Caco-2 (cell line): ENCODE results near the gene IFITM5. TPM values are rescaled to one million over a fixed set of nuclear protein-coding genes. Genes with fewer than 3 reads are reported as not detected.
"Not testable (repeated sequence)": the region's sequence is repeated elsewhere in the genome, so short reads cannot be mapped to it uniquely, and the experiment has no call there.

Experiments
- BruUV-seq: library from RNA; stranded (reverse); fragments of 400-500 nt; replicated peaks from 2 replicates; lab custom pipeline; 2021; lab: Mats Ljungman, UMichigan
- CTCF ChIA-PET: fragments of 300-600 bp; sonication (Branson Sonifier 250); formaldehyde crosslinking; loops from one replicate; lab custom pipeline; 2022; ENCODE audit warnings: antibody characterized with exemption; lab: Charles Lee
- POLR2A ChIA-PET: fragments of 300-600 bp; sonication (Branson Sonifier 250); formaldehyde crosslinking; loops from one replicate; lab custom pipeline; 2022; ENCODE audit warnings: antibody characterized with exemption; lab: Charles Lee
- DNase-seq, 2 experiments: peaks; one replicate each; pipeline versions ENCODE4 v3.0.0 to v3.0.0-alpha.2; 2020 to 2022
- H3K27me3 ChIP-seq: replicated peaks from 2 replicates; pipeline ENCODE4 v1.6.0; 2011; ENCODE audit warnings: low read length; ENCODE audit not compliant: control insufficient read depth, insufficient read depth
- H3K36me3 ChIP-seq: 2 replicates; pipeline ENCODE4 v1.5.1; 2011; ENCODE audit warnings: low read length; ENCODE audit not compliant: control insufficient read depth, insufficient read depth
- H3K4me1 ChIP-seq: fragments of 250-450 bp; sonication (Bioruptor Pico); 2 replicates; pipeline ENCODE4 v1.5.1; 2020; ENCODE audit warnings: mild to moderate bottlenecking
- H3K4me3 ChIP-seq: 2 replicates; pipeline ENCODE4 v1.5.1; 2011; ENCODE audit warnings: low read depth, mild to moderate bottlenecking, control low read depth, low read length
- H3K9me3 ChIP-seq: fragments of 250-450 bp; sonication (Bioruptor Pico); 2 replicates; pipeline ENCODE4 v1.5.1; 2020; ENCODE audit warnings: mild to moderate bottlenecking, moderate library complexity
- H3K27ac Mint-ChIP-seq: one replicate; pipeline ENCODE4 v1.8.0; 2022; ENCODE audit warnings: mixed read lengths; ENCODE audit not compliant: unreplicated experiment
- H3K27me3 Mint-ChIP-seq: one replicate; pipeline ENCODE4 v1.8.0; 2022; ENCODE audit warnings: mixed read lengths; ENCODE audit not compliant: insufficient read depth, unreplicated experiment
- H3K36me3 Mint-ChIP-seq: one replicate; pipeline ENCODE4 v1.8.0; 2022; ENCODE audit warnings: mild to moderate bottlenecking, mixed read lengths; ENCODE audit not compliant: insufficient read depth, unreplicated experiment
- H3K4me1 Mint-ChIP-seq: one replicate; pipeline ENCODE4 v1.8.0; 2022; ENCODE audit warnings: low read depth, mixed read lengths; ENCODE audit not compliant: unreplicated experiment
- H3K4me3 Mint-ChIP-seq: one replicate; pipeline ENCODE4 v1.8.0; 2022; ENCODE audit warnings: mild to moderate bottlenecking, moderate library complexity, mixed read lengths; ENCODE audit not compliant: unreplicated experiment
- H3K9me3 Mint-ChIP-seq: one replicate; pipeline ENCODE4 v1.8.0; 2022; ENCODE audit warnings: mixed read lengths; ENCODE audit not compliant: unreplicated experiment
- intact Hi-C: fragments of 100-400 bp; cut with micrococcal nuclease; formaldehyde crosslinking; loops from one replicate; pipeline ENCODE4 v1.10.0; 2022; ENCODE audit not compliant: unreplicated experiment
- total RNA-seq: library from RNA; stranded (reverse); gene quantifications from 2 replicates; pipeline ENCODE4 v1.2.3, GENCODE V29; 2022
- TF ChIP-seq, protein P1 (sequence below), 2 experiments: fragments of 200-600 bp in 1 of 2; IDR thresholded peaks; 1 replicate in 1 of 2; 2 replicates in 1 of 2; pipeline versions ENCODE4 v1.5.1 to v1.8.0; 2011 to 2022; ENCODE audit warnings: antibody characterized with exemption in 1 of 2, control low read depth in 1 of 2, inconsistent platforms in 1 of 2, low read depth in 1 of 2, low read length in 1 of 2, mild to moderate bottlenecking in 1 of 2, moderate library complexity in 1 of 2; ENCODE audit not compliant: insufficient read depth in 1 of 2, severe bottlenecking in 1 of 2, unreplicated experiment in 1 of 2

IFITM5 gene
- total RNA-seq, 1 experiment from 2014 or later: not detected

DNA sequence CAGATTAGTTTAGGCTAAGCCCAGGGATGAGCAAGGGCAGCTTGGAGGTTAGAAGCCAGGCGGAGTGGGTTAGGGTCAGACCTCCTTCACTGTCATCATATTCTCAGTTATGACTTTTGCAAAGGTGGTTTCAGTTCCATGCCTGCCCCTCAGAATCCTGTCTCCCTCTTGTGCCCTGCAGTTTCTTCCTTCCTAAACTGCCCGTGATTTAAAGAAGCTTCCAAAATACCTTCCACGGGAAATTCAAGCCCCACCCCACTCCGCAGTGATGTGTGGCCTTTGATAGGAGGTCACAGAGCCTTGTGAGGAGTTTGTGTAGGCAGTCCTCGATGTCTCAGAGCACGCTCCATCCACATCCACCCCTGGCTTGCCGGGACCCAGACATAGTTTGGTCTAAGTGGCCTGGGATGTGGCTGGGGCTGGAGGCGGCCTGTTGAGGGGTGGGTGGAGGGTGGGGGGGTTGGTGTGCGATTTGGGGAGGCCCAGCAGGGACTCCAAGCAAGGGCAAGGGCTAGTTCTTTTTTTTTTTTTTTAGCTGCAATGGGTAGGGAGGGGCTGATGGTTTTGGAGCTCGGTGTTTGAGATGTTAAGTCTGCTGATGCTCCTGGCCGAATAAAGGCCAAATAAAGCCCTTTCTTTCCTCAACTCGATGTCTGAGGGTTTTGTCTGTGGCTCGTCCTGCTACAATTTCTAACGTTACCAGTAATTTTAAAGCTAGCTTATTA is 12.9 kb upstream of the IFITM5 start:
- DNase-seq: no peak
- TF ChIP-seq, protein P1, sequence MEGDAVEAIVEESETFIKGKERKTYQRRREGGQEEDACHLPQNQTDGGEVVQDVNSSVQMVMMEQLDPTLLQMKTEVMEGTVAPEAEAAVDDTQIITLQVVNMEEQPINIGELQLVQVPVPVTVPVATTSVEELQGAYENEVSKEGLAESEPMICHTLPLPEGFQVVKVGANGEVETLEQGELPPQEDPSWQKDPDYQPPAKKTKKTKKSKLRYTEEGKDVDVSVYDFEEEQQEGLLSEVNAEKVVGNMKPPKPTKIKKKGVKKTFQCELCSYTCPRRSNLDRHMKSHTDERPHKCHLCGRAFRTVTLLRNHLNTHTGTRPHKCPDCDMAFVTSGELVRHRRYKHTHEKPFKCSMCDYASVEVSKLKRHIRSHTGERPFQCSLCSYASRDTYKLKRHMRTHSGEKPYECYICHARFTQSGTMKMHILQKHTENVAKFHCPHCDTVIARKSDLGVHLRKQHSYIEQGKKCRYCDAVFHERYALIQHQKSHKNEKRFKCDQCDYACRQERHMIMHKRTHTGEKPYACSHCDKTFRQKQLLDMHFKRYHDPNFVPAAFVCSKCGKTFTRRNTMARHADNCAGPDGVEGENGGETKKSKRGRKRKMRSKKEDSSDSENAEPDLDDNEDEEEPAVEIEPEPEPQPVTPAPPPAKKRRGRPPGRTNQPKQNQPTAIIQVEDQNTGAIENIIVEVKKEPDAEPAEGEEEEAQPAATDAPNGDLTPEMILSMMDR (IDR thresholded peaks at IDR 0.05; ENCODE audit: insufficient read depth in 1 of 2, low read depth in 1 of 2, low read length in 1 of 2, severe bottlenecking in 1 of 2, unreplicated experiment in 1 of 2): no peak
- Histone ChIP-seq H3K36me3 (no peaks in the 10 kb centered on the region), H3K27me3 (no peaks in the 10 kb centered on the region), H3K4me1 (peaks cover 21% of the 10 kb centered on the region), H3K9me3 (no peaks in the 10 kb centered on the region), H3K4me3 (no peak overlapping the region)
- POLR2A ChIA-PET: no interaction called here
- no peaks in the 10 kb centered on the region for H3K27me3 Mint-ChIP-seq
- peaks cover 18% of the 10 kb centered on the region for H3K4me1 Mint-ChIP-seq
- H3K9me3 Mint-ChIP-seq: no peaks in the 10 kb centered on the region
- H3K36me3 Mint-ChIP-seq: no peaks in the 10 kb centered on the region
- no peak overlapping the region for H3K27ac Mint-ChIP-seq
- no TSS peak for BruUV-seq
- intact Hi-C loops: no loop called here
- peak overlapping the region; percentile 43 for H3K4me3 Mint-ChIP-seq
- CTCF ChIA-PET: interaction anchor here (1.2 kb wide), 1 partner anchor 17 kb away, joined by 3 read pairs; no protein-coding TSS in a partner anchor

DNA sequence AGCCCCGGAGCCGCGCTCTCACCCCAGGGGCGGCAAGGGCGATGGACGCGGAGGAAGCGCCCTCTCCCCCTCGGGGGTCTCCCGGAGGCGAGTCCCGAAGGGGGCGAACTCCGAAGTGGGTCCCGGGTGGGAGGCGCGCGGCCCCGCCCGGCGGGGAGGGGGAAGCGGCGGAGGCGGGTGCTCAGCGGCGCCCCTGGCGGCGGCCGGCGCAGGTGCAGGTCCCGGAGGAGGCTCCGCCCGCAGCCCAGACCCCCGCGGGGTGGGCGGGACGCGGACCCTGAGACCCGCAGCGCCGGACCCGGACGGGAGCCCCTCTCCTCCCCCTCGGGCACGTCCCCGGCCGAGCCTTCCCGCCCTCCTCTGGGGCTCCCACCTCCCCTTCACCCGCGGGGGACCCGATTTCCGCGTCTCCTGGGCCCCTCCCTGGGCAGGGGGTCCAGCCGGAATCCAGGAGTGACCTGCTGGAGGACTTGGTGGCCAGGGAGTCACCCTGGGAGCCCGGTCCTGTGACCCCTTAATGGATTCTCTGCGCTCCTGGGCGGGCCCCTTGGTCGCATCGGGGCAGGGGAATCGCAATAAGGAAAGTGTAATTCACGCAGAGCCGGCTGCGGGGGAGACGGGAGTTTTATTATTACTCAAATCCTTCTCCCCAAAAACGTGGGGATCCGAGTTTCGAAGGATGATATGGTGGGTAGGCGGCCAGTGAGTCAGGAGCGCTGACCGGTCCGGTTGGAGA is 11.9 kb upstream of the IFITM5 start:
- H3K9me3 ChIP-seq, CTCF ChIA-PET, H3K27ac Mint-ChIP-seq, H3K27me3 Mint-ChIP-seq, DNase-seq, H3K4me3 ChIP-seq, POLR2A ChIA-PET, H3K9me3 Mint-ChIP-seq, H3K36me3 Mint-ChIP-seq, H3K36me3 ChIP-seq, BruUV-seq, intact Hi-C loops, H3K27me3 ChIP-seq: not testable (repeated sequence)
- Mint-ChIP-seq H3K4me1 (peaks cover 18% of the 10 kb centered on the region), H3K4me3 (peak overlapping the region; percentile 43)
- peaks cover 28% of the 10 kb centered on the region for H3K4me1 ChIP-seq

DNA sequence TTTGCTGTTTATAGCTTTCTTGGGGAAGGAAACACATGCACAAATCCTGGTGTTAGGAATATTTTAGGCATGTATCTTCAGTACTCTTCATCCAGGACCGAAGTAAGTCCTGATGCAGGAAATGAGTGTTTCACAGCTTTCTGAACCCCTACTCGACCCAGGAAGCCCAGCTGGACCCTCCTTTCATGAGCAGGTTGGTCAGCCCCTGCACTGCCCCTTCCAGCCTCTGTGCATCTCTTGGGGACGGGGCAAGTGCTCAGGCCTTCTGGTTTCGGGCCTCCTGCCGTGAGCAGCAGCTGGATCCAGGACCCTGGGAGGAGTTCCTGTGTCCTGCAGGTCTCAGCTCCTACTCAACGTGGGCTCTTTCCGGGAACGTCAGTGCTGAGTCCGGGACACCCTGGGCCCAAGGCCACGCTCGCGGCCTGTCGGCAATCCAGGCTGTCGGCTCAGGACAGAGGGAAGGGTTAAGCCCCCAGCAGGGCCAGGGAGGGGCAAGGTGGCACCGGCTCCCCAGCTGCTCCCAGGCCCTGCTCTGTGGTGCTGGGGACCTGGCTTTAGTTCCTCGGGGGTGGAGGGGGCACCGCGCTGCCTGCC is 10.8 kb upstream of the IFITM5 start:
- H3K27me3 Mint-ChIP-seq, H3K4me3 ChIP-seq, H3K27me3 ChIP-seq, BruUV-seq, H3K9me3 Mint-ChIP-seq, DNase-seq, POLR2A ChIA-PET, H3K9me3 ChIP-seq, H3K36me3 ChIP-seq, H3K36me3 Mint-ChIP-seq: not testable (repeated sequence)
- peak overlapping the region; percentile 40 for H3K27ac Mint-ChIP-seq
- intact Hi-C loops: loop anchor here (5.0 kb wide), 1 partner anchor 47 kb away; no protein-coding TSS in a partner anchor
- H3K4me1 ChIP-seq: peaks cover 39% of the 10 kb centered on the region
- CTCF ChIA-PET: interaction anchor here (0.6 to 1.5 kb wide), 3 partner anchors 53 to 81 kb away, joined by 3 read pairs; no protein-coding TSS in a partner anchor
- H3K4me3 Mint-ChIP-seq: peak overlapping the region; percentile 57
- H3K4me1 Mint-ChIP-seq: peaks cover 28% of the 10 kb centered on the region

DNA sequence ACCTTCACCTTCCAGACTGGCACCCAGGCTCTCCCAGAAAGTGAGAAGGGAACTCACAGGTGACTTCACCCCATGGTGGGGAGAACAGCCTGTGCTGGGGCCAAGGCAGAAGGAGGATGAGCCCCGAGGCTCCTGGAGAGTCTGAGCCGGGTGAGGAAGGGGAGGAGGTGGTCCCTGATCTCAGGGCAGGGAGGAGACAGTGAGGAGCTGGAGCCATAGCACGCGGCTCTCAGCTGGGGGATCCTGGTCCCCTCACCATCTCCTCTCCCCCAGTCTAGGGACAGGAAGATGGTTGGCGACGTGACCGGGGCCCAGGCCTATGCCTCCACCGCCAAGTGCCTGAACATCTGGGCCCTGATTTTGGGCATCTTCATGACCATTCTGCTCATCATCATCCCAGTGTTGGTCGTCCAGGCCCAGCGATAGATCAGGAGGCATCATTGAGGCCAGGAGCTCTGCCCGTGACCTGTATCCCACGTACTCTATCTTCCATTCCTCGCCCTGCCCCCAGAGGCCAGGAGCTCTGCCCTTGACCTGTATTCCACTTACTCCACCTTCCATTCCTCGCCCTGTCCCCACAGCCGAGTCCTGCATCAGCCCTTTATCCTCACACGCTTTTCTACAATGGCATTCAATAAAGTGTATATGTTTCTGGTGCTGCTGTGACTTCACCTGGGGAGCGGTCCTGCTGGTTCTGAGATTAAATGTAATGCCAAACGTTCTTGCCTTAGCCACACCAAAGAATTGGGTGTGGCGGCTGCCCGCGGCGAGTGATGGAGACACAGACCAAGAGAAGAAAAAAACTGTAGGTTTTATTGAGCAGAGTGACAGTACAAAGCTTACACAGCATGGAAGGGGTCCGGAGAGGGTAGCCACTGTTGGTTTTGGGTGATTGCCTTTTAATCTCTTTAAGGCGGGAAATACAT is 9.7 kb upstream of the IFITM5 start:
- DNase-seq, H3K36me3 ChIP-seq, H3K9me3 ChIP-seq, H3K36me3 Mint-ChIP-seq, H3K4me3 ChIP-seq, H3K9me3 Mint-ChIP-seq, H3K27me3 Mint-ChIP-seq, BruUV-seq, POLR2A ChIA-PET, H3K27me3 ChIP-seq: not testable (repeated sequence)
- Mint-ChIP-seq H3K4me3 (peak overlapping the region; percentile 58), H3K4me1 (peaks cover 25% of the 10 kb centered on the region), H3K27ac (peak overlapping the region; percentile 40)
- peaks cover 39% of the 10 kb centered on the region for H3K4me1 ChIP-seq
- intact Hi-C loops: loop anchor here (5.0 kb wide), 1 partner anchor 48 kb away; no protein-coding TSS in a partner anchor
- CTCF ChIA-PET: interaction anchor here (0.6 to 1.5 kb wide), 3 partner anchors 28 to 82 kb away, joined by 3 read pairs; no protein-coding TSS in a partner anchor

DNA sequence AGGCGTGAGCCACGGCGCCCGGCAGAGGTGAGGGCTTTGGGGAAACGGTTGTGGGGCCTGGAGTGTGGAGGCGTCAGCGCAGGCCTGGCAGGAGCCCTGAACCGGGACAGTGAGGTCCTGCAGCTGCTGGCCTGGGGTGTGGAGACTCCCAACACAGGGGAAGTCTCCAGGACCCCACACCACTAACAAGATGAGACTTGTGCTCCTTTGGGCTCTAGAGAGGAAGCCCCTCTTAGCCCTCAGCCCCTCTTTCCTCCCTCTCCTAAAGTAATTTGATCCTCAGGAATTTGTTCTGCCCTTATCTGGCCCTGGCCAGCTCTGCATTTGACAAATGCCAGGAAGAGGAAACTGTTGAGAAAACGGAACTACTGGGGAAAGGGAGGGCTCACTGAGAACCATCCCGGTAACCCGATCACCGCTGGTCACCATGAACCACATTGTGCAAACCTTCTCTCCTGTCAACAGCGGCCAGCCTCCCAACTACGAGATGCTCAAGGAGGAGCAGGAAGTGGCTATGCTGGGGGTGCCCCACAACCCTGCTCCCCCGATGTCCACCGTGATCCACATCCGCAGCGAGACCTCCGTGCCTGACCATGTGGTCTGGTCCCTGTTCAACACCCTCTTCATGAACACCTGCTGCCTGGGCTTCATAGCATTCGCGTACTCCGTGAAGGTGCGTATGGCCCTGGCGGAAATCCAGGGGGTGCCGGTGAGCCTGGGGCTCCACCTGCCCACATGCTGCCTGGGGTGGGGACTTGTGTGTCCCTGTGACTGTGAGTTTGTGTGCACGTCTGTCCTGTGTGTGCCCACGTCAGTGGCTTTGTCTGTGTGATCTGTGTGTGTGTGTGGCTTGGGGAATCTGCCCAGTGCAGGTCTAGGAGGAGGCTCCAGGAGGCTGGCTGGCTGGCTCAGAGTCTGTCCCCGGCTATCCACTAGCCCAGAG is 8.7 kb upstream of the IFITM5 start, which contains the start of gene IFITM2:
IFITM2 (plus strand) TSS at position 51 of the 943 bp plus-strand sequence; CDS start at position 428, 377 bp downstream.
- POLR2A ChIA-PET: interaction anchor here (0.6 to 1.3 kb wide), 2 partner anchors 40 to 48 kb away, joined by 3 to 4 read pairs; no protein-coding TSS in a partner anchor
- BruUV-seq, H3K27me3 ChIP-seq, H3K4me3 ChIP-seq, H3K9me3 Mint-ChIP-seq, H3K36me3 Mint-ChIP-seq, H3K27me3 Mint-ChIP-seq, H3K9me3 ChIP-seq, DNase-seq, H3K36me3 ChIP-seq: not testable (repeated sequence)
- intact Hi-C loops: loop anchor here (5.0 kb wide), 1 partner anchor 49 kb away; no protein-coding TSS in a partner anchor
- H3K27ac Mint-ChIP-seq: peak within 1 kb of the TSS; percentile 61
- H3K4me3 Mint-ChIP-seq: peak within 1 kb of the TSS; percentile 58
- peaks cover 16% of the 10 kb centered on the region for H3K4me1 Mint-ChIP-seq
- CTCF ChIA-PET: interaction anchor here (0.7 kb wide), 1 partner anchor 139 kb away, joined by 5 read pairs; no protein-coding TSS in a partner anchor
- peaks cover 32% of the 10 kb centered on the region for H3K4me1 ChIP-seq
